Esophagus muscularis mucosa (tissue), 4 donors: Measurements from ENCODE around the gene PLA2G6. TPM values are rescaled to one million over a fixed set of nuclear protein-coding genes. Genes with fewer than 3 reads are reported as not detected.

Source experiments
- DNase-seq: peaks from one replicate; pipeline ENCODE4 v3.0.0-alpha.2; 2017; ENCODE audit errors: extremely low spot score
- H3K27ac ChIP-seq, 4 donors: fragments of 200-600 bp; sonication (generic); replicated peaks in 1 of 4; 1 replicate in 3 of 4; 2 replicates in 1 of 4; pipeline ENCODE4 v1.5.1; 2016 to 2019; ENCODE audit warnings: mild to moderate bottlenecking in 1 of 4
- H3K27me3 ChIP-seq, 4 donors: fragments of 200-600 bp; sonication (generic); one replicate each; pipeline versions ENCODE4 v1.5.1 to v1.6.0; 2016 to 2019
- H3K36me3 ChIP-seq, 4 donors: fragments of 200-600 bp; sonication (generic); one replicate each; pipeline ENCODE4 v1.5.1; 2016 to 2019
- H3K4me1 ChIP-seq, 4 donors: fragments of 200-600 bp; sonication (generic); one replicate each; pipeline ENCODE4 v1.5.1; 2016 to 2019
- H3K4me3 ChIP-seq, 4 donors: fragments of 200-600 bp; sonication (generic); 1 replicate in 2 of 4; 2 replicates in 2 of 4; pipeline ENCODE4 v1.5.1; 2016 to 2019; ENCODE audit warnings: mild to moderate bottlenecking in 4 of 4, moderate library complexity in 1 of 4
- H3K9me3 ChIP-seq, 4 donors: fragments of 200-600 bp; sonication (generic); 1 replicate in 3 of 4; 2 replicates in 1 of 4; pipeline ENCODE4 v1.5.1; 2016 to 2019
- EP300 ChIP-seq: sonication (generic); formaldehyde crosslinking; IDR thresholded peaks from one replicate; pipeline ENCODE4 v1.6.1; 2017; ENCODE audit warnings: antibody characterized with exemption
- POLR2A ChIP-seq: fragments of 450-650 bp; IDR thresholded peaks from one replicate; pipeline ENCODE4 v1.6.1; 2017; ENCODE audit warnings: antibody characterized with exemption, moderate library complexity, mild to moderate bottlenecking, low read depth
- POLR2AphosphoS5 ChIP-seq, 2 donors: sonication (generic); formaldehyde crosslinking; IDR thresholded peaks; one replicate each; pipeline ENCODE4 v1.6.1; 2017; ENCODE audit warnings: antibody characterized with exemption in 2 of 2
- WGBS: methylation state at CpG from one replicate; pipeline ENCODE4 v1.1.5; 2018; 5-methylcytosine and 5-hydroxymethylcytosine counted together
- intact Hi-C: fragments of 100-400 bp; cut with DNase I; formaldehyde crosslinking; loops from one replicate; pipeline ENCODE4 v1.15.1; 2023
- total RNA-seq, 4 donors: library from RNA; depleted of rRNA; stranded (reverse); fragments of >200 nt; gene quantifications; one replicate each; pipeline versions ENCODE4 v1.1.0 to v1.2.1, GENCODE V29; 2016
- TF ChIP-seq, protein P1 (sequence below), 3 experiments: fragments of 200-600 bp in 2 of 3; fragments of 450-650 bp in 1 of 3; sonication (generic) in 2 of 3; IDR thresholded peaks; one replicate each; pipeline ENCODE4 v1.5.1; 2017 to 2019; ENCODE audit warnings: antibody characterized with exemption in 3 of 3, mild to moderate bottlenecking in 2 of 3, moderate library complexity in 1 of 3

The PLA2G6 gene
- total RNA-seq, 4 donors from 2014 or later: 13.9 to 18.3 (median 15.6) TPM

DNA sequence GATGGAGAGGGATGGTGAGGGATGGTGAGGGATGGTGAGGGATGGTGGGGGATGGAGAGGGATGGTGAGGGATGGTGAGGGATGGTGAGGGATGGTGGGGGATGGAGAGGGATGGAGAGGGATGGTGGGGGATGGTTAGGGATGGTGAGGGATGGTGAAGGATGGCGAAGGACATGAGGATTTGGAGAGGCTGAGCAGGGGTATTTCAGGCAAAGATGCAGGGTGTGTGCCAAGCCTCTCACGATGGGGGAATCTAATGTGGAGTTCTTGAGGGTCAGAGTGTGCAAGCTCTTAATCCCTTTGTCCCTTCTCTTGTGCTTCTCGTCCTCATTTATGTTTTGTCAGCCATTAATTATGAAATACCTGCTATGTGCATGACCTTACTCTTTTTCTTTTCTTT lies 7.5 kb upstream of the PLA2G6 start:
- Histone ChIP-seq H3K9me3 (no peaks in the 10 kb centered on the region), H3K4me1 (peaks cover 0 to 4% (median 3%) of the 10 kb centered on the region in 4 donors), H3K4me3 (no peak overlapping the region), H3K27me3 (no peaks in the 10 kb centered on the region), H3K36me3 (no peaks in the 10 kb centered on the region), H3K27ac (no peak overlapping the region)
- DNase-seq: no peak
- WGBS: 83% methylated on average over 3 of the region's 3 CpGs
- intact Hi-C loops: no loop called here
- TF ChIP-seq, protein P1, sequence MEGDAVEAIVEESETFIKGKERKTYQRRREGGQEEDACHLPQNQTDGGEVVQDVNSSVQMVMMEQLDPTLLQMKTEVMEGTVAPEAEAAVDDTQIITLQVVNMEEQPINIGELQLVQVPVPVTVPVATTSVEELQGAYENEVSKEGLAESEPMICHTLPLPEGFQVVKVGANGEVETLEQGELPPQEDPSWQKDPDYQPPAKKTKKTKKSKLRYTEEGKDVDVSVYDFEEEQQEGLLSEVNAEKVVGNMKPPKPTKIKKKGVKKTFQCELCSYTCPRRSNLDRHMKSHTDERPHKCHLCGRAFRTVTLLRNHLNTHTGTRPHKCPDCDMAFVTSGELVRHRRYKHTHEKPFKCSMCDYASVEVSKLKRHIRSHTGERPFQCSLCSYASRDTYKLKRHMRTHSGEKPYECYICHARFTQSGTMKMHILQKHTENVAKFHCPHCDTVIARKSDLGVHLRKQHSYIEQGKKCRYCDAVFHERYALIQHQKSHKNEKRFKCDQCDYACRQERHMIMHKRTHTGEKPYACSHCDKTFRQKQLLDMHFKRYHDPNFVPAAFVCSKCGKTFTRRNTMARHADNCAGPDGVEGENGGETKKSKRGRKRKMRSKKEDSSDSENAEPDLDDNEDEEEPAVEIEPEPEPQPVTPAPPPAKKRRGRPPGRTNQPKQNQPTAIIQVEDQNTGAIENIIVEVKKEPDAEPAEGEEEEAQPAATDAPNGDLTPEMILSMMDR (IDR thresholded peaks at IDR 0.05): no peak
- no peak for TF ChIP-seq POLR2A
- no peak for TF ChIP-seq EP300
- TF ChIP-seq POLR2AphosphoS5 (IDR thresholded peaks at IDR 0.05): no peak

GRCh38 chr22:38187413-38188212 lies 6.0 kb upstream of the PLA2G6 start:
- Histone ChIP-seq H3K27ac (no peak overlapping the region), H3K36me3 (no peaks in the 10 kb centered on the region), H3K4me3 (no peak overlapping the region), H3K4me1 (peaks cover 0 to 4% (median 0%) of the 10 kb centered on the region in 4 donors), H3K27me3 (no peaks in the 10 kb centered on the region), H3K9me3 (no peaks in the 10 kb centered on the region)
- WGBS: 74% methylated on average over 10 of the region's 10 CpGs
- intact Hi-C loops: no loop called here
- no peak for DNase-seq
- TF ChIP-seq POLR2AphosphoS5 (IDR thresholded peaks at IDR 0.05) (no peak), POLR2A (no peak), EP300 (no peak)
- TF ChIP-seq, protein P1 (IDR thresholded peaks at IDR 0.05): no peak

GRCh38 chr22:38186429-38186828 lies 4.8 kb upstream of the PLA2G6 start:
- H3K27ac ChIP-seq: no peak overlapping the region
- intact Hi-C loops: no loop called here

GRCh38 chr22:38184788-38185187 lies 3.2 kb upstream of the PLA2G6 start:
- no peak overlapping the region for H3K27ac ChIP-seq
- no peaks in the 10 kb centered on the region for H3K27me3 ChIP-seq
- no peaks in the 10 kb centered on the region for H3K9me3 ChIP-seq
- 76% methylated on average over 7 of the region's 7 CpGs for WGBS
- H3K4me3 ChIP-seq: no peak overlapping the region
- no peak for DNase-seq
- no peak for TF ChIP-seq EP300
- TF ChIP-seq POLR2A: no peak
- TF ChIP-seq, protein P1 (IDR thresholded peaks at IDR 0.05): no peak
- TF ChIP-seq POLR2AphosphoS5 (IDR thresholded peaks at IDR 0.05): no peak
- H3K36me3 ChIP-seq: no peaks in the 10 kb centered on the region
- intact Hi-C loops: no loop called here
- peaks cover 11 to 24% (median 16%) of the 10 kb centered on the region in 4 donors for H3K4me1 ChIP-seq

More at GRCh38 chr22:38186429-38186828, 4.8 kb upstream of the PLA2G6 start:
- TF ChIP-seq EP300 (no peak), POLR2AphosphoS5 (IDR thresholded peaks at IDR 0.05) (no peak), POLR2A (no peak)
- TF ChIP-seq, protein P1 (IDR thresholded peaks at IDR 0.05): no peak
- Histone ChIP-seq H3K9me3 (no peaks in the 10 kb centered on the region), H3K4me3 (no peak overlapping the region), H3K4me1 (peaks cover 0 to 7% (median under 1%) of the 10 kb centered on the region in 4 donors), H3K27me3 (no peaks in the 10 kb centered on the region), H3K36me3 (no peaks in the 10 kb centered on the region)
- no peak for DNase-seq
- WGBS: 67% methylated on average over 5 of the region's 5 CpGs
